HG03095 (cell line): Measurements from ENCODE around the gene CTPS2.
"Not testable (repeated sequence)": the region's sequence is repeated elsewhere in the genome, so short reads cannot be mapped to it uniquely, and the experiment has no call there.

Experiments used
- ATAC-seq: cut with Tn5 transposase; IDR thresholded peaks from one replicate; pipeline ENCODE4 v1.9.1; 2021; ENCODE audit warnings: moderate library complexity; ENCODE audit not compliant: unreplicated experiment

CTPS2 gene

DNA sequence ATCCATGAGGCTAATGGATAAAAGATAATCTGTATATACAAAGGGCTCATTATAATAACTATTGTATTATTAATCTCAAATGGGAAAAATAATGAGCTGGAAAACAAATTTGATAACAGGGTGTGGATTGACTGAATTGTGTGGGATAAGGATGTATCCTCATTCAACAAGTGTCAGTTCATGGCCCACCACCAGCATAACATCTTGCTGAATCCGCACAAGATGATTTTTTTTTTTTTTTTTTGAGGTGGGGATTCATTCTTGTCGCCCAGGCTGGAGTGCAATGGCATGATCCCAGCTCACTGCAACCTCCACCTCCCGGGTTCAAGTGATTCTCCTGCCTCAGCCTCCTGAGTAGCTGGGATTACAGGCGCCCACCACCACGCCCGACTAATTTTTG, 3.2 kb upstream of the CTPS2 start:
- not testable (repeated sequence) for ATAC-seq

DNA sequence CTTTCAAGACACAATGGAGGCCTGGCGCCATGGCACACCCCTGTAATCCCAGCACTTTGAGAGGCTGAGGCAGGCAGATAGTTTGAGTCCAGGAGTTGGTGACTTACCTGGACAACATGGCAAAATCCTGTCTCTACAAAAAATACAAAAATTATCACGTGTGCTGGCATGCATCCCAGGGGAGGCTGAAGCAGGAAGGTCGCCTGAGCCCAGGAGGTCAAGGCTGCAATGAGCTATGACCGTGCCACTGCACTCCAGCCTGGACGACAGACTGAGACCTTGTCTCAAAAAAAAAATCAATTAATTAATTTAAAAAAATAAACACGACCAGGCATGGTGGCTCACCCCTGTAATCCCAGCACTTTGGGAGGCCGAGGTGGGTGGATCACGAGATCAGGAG, 2.0 kb upstream of the CTPS2 start:
- ATAC-seq = no peak

DNA sequence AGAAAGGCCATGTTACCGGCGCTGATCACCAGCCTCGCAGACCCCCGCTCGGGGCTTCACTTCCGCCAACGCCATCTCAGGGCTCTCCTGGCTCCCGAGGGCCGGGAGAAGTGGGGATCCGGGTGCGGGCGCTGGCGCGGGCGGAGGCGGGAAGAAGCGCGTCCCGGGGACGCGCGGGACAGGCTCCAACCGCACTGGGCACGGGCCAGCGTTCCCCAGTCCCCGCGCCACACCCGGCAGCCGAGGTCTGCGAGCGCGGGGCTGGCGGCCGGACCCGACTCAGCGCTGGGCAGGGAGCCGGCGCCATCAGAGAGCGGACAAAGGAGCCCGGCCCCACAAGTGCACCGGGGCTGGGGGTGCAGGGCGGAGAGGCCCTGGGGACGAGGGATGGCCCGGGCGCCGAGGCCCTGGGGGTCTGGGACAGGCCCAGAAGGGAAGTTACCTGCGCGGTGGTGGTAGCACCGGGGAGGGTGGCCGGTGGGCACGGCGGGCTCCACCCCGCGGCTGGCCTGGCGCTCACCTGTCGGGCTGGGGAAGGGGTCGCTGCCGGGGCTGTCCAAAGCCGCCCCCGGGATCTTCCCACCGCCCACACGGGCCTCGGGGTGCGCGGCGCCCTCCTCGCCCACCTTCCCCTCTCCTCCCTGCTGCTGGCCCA, 449 bp downstream of the CTPS2 start:
- ATAC-seq = peak; percentile 23

DNA sequence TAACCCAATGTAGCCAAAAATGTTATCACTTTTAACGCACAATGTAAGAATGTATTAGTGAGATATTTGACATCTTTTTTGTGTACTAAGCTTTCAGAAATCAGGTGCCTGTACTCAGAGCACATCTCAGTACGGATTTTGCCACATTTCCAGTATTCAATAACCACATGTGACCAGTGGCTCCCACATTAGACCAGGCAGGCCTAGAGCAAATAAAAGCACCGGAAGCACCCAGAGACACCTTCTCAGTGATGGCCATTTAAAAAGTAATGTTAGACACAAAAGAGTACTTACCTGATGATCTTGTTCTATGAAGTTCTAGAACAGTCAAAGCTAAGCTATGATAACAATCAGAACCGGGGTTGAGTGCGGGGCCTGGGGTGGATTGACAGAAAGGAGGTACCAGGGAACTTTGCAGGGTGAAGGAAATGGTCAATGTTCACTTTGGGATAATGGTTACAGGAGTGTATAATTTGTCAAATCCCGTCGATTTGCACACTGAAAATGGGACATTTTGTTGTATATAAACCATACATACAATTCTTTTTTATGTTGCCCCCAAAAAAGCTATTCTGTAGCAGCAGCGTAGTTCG, 1.2 kb downstream of the CTPS2 start:
- no peak for ATAC-seq

DNA sequence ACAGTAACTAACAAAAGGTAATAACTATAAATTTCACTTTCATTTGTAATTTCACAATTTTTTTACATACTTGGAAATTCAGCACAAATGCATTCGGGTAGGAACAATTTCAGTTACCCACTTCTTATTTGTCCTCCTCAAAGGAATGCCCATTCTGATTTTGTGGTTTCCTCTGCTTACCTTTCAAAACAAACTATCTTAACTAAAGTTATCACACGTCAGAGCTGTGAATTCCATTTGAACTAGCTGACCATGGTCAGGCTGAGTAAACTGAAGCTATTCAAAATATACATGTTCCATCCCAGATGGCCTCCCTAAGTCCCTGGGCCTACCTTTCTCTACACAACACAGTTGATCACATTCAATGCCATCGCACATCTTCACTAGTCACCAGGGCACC, 4.5 kb downstream of the CTPS2 start:
- ATAC-seq = no peak

DNA sequence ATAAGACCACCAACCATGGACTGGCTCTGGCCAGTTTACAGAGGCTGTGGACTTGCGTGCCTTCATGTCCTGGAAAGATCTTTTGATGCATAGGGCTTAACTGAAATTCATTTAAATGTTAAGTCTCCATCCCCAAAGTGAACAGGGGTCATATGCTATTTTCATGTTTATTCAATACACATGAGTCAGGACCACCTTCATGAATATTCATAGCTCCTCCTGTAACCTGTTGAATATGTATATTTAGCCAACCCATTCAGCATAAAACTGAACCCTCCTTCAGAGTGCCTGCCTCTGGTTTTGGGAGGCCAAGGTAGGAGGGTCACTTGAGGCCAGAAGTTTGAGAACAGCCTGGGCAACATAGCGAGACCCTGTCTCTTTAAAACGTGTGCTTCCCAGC, 7.1 kb downstream of the CTPS2 start:
- ATAC-seq = no peak

DNA sequence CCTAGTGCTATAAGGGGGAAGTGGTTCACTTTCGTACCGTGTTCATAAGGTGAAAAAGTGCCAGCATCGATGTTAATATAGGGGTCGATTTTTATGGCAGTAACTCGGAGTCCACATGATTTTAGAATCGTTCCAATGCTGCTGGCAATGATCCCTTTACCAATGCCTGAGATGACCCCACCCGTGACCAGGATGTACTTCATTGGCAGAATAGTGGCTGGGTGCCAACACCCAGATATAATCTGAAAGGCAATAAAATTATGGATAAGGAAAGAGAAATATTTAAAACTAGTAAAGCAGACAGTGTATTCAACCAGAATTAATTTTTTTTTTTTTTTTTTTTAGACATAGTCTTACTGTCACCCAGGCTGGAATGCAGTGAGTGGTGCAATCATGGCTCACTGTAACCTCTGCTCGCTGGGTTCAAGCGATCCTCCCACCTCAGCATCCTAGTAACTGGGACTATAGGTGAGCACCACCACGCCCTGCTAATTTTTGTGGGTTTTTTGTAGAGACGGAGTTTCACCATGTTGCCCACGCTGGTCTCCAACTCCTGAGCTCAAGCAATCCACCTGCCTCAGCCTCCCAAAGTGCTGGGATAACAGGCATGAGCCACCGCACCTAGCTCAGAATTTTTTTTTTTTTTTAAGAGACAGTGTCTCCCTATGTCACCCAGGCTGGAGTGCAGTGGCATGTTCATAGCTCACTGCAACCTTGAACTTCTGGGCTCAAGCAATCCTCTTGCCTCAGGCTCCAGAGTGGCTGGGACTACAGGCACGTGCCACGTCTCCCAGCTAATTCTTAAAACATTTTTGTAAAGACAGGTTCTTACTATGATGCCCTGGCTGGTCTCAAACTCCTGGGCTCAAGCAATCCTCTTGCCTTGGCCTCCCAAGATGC, 9.5 kb downstream of the CTPS2 start:
- ATAC-seq = no peak

DNA sequence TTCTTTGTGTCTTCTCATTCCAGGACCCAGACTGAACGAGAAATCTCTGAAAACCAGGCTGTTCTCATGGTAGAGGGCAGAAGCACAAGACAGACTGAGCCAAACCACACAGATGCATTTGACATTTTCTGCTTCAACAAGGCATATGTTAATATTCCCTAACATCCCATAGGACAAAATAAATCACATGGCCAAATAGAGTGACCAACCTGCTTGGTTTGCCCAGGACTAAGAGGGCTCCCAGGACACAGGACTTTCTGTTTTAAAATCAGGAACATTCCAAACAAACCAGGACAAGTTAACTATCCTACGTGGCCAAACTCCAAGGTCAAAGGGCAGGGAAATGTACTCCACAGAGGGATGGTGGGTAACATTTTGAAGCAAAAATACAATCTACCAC, 11.7 kb downstream of the CTPS2 start:
- no peak for ATAC-seq

DNA sequence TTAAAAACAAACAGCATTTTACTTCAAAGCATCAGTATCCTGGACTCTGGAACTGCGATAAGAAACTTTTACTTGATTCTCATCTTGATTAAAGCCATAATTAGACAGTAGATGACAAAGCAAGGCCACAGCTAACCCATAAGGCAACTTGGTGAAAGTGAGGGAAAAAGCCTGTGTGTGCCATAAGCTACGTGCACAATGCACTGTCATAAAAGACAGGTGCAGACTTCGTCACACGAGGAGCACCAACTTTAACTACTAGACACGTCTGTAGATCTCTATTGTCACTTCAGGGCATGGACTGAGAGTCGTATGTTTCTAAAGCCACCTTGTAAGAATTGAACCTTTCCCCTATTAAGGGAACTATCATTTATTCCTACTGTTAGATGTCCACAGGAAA, 13.1 kb downstream of the CTPS2 start:
- no peak for ATAC-seq

DNA sequence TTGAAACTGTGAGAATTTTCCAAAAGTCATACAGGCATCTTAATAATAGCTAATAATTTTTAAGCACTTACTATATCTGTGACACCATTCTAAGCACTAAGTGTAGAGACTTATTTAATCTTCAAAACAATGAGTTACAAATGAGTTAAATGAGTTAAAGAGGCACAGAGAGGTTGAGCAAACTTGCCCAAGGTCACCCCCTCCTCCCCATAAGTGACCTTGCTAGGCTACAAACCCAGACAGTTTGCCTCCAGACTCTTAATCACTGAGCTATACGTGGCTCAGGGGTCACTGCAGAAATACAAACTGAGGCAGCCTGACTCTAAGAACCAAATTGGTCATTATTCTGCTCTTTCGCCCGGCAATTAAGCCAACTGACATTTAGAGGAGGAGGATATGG, 15.5 kb downstream of the CTPS2 start:
- ATAC-seq = no peak

DNA sequence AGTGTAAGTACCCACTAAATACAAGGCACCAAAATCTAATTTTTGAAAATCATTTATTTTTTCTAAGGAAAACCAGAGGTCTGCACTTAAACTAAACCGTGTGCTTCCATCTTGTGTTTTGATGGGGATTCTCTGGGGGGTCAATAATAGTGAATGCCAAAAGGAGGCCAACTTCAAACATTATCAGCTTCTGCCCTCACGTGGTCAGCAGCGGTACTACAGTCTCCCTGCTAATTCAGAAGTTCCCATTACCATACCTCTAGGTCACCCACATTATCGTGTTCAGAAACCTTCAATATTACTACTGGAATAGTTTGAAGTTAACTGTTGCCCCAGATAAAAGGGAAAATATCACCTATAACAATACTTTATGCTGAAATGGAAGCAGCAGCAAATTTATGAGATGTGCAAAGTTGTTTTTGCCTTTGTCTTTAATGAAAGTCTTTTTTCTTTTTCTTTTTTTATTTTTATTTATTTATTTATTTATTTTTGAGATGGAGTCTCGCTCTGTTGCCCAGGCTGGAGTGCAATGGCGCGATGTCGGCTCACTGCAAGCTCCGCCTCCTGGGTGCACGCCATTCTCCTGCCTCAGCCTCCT, 17.3 kb downstream of the CTPS2 start:
- ATAC-seq = no peak

DNA sequence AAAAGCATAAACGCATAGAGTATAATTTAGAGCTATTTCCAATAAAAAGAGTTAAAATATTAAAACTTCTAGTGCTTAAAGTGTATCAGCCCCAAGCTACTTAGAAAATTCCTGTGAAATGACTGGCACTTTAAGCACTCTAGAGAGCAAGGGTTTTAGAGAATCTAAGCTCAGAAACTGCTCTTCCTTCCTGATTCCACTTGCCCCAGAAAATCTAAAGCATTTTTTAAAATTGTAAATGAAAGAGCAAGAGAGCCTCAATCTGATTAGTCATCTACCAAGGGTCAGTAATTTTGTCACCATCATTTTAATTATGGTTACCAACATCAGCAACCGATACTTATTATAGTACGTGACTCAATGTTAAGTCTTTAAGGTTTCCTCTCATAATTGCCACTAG, 25.0 kb downstream of the CTPS2 start:
- ATAC-seq = no peak

DNA sequence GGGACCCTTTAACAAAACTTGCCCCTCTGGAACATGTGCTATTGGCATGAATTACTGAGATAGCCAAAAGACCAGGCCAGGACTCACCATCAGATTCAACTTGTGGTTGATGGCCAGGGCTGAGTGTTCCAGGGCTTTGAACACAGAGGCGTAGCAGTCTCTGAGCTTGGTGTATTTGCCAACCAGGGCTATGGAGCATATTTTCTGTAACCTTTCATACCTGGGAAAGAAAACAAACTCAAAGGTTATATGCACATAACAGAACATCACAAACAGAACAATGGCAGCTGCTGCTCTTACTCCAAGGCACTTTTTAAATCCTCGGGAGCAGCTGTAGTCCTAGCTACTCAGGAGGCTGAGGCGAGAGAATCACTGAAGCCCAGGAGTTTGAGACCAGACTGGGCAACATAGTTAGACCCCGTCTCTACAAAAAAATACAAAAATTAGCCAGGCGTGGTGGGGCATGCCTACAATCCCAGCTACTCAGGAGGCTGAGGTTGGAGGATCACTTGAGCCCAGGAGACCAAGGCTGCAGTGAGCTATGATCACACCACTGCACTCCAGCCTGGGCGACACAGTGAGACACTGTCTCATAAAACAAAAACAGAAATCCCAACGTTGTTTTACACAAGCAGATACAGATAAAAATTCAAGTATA, 29.3 kb downstream of the CTPS2 start:
- ATAC-seq = no peak

DNA sequence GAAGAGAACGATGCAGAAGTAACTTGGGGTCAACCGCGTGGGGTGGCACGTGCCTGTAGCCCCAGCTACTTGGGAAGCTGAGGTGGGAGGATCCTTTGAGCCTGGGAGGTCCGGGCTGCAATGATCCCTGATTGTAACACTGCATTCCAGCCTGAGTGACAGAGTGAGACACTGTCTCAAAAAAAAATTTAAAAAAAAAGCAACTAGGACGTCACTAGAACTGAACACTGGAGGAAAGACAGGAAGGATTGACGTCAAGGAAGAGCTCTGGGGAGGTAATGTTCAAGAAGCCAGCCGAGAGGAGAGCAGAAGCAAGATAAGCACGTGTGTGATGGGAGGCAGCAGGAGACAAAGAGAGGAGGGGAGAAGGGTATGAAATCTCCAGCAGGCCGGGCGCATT, 33.8 kb downstream of the CTPS2 start:
- ATAC-seq = no peak

DNA sequence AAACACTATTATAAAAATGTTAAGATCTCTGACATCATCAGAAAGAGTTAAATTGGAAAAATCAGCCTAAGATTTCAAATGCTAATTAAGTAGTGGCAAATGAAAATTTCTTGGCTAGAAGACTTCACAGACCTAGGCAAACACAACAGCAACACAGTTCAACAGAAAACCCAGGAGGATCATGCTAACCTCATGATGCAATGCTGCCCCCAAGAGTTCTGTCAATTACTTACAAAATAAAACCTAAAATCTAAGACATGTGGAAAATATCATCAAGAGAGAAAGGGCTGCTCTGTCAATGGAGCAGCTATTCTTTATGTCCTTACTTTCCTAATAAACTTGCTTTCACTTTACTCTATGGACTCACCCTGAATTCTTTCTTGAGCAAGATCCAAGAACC, 41.5 kb downstream of the CTPS2 start:
- no peak for ATAC-seq

DNA sequence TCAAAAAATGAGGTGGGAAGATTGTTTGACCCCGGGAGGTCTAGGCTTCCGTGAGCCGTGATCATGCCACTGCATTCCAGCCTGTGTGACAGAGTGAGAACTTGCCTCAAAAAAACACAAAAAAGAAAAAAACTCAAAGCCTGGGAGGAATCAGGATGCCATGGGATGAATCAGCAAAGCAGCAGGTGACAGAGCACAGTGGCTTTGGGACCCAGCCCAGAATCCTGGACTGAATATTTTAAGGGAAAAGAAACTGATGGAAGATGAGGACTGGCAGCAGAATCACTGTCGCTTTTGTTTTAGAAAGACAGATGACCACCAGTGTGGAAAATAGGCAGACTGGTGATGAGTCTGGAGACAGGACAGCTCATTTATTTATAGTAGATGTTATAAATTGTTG, 45.9 kb downstream of the CTPS2 start:
- no peak for ATAC-seq

DNA sequence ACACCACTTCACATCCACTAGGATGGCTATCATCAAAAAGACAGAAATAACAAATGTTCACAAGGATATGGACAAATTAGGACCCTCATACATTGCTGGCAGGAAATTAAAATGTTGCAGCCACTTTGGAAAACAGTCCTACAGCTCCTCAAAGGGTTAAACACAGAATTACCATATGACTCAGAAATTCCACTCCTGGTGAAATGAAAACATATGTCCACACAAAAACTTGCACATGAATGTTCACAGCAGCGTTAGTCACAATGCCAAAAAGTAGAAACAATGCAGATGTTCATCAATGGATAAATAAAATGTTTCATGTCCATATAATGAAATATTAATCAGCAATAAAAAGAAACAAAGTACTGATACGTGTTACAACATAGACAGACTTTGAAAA, 47.4 kb downstream of the CTPS2 start:
- no peak for ATAC-seq

DNA sequence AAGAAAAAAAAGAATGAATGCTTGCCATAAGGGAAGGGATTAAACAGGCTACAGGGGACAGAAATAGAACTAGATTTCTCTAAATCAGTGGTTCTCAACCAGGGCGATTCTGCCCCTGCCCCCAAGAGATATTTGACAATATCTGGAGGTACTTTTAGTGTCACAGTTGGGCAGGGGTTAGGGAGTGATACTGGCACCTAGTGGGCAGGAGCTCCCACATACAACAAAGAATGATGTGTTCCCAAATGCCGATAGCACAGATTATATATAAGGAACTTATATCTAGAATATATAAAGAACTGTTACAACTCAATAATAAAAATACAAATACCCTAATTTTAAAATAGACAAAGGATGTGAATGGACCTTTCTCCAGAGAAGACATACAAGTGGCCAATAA, 47.8 kb downstream of the CTPS2 start:
- ATAC-seq = no peak

DNA sequence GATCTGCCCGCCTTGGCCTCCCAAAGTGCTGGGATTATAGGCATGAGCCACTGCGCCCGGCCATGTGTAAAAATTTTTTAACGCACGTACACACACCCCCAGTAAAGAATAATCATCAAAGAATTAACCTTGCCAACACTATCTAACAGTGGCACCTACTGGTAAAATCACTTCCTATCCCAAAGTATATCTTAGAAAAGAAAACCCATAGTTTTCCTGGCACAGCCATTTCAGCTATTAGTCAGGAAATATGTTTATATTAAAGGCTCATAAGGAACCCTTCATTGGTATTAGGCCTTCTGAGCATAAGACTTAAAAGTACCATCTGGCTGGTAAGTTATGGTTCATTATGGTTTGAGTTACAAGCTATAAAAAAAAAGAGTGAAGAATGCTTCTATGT, 48.4 kb downstream of the CTPS2 start:
- ATAC-seq = no peak

DNA sequence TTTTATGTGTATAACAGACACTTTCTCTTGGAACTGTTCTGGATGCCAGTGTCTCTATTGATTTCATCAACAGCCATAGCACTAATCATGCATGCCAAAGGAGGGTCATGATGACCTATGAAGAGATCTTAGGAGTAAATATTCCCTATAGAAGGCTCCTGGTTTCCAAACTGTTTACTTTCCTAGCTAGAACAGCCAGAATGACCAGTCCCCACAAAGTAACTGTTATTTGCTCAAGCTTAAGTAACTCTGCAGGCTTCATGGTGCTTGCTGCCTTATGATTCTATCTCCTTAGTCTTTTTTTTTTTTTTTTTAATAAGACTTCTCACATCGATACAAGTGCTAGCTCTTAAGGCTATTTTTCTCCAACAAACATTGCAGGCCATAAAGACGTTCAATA, 50.1 kb downstream of the CTPS2 start:
- ATAC-seq = no peak

DNA sequence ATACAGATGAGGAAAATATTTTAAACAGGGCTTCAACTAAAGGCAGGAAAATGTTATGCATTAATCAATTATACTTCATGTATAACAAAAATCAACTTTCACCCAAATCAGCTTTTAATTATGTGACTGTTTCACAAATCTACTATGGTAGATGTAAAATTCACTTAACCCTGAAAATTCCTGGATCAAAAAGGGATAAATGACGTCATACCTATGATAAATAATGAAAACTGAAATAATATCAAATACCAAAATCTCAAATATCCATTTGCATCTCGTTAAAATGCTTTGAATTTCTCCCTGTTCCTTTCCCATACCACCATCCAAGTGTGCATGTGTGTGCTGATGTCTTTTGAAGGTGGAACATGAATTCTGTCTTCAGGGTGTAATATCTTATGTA, 51.0 kb downstream of the CTPS2 start:
- ATAC-seq = no peak
